Ishikawa (cell line): Measurements from ENCODE around the gene RABGAP1L.

Experiments used
- CEBPB ChIP-seq: IDR thresholded peaks from 2 replicates; pipeline ENCODE4 v1.6.1; 2012
- CREB1 ChIP-seq: IDR thresholded peaks from 2 replicates; pipeline ENCODE4 v1.6.1; 2012; ENCODE audit warnings: low read depth
- EGR1 ChIP-seq: IDR thresholded peaks from 2 replicates; pipeline ENCODE4 v1.6.1; 2012
- EP300 ChIP-seq: IDR thresholded peaks from 2 replicates; pipeline ENCODE4 v1.6.1; 2012; ENCODE audit warnings: borderline replicate concordance
- FOXM1 ChIP-seq: IDR thresholded peaks from 2 replicates; pipeline ENCODE4 v1.6.1; 2012; ENCODE audit warnings: low read depth, borderline replicate concordance
- NFIC ChIP-seq: IDR thresholded peaks from 2 replicates; pipeline ENCODE4 v1.6.1; 2012
- RAD21 ChIP-seq: IDR thresholded peaks from 2 replicates; pipeline ENCODE4 v1.6.1; 2012; ENCODE audit warnings: low read depth
- TAF1 ChIP-seq: IDR thresholded peaks from 2 replicates; pipeline ENCODE4 v1.6.1; 2012; ENCODE audit warnings: low read depth, mild to moderate bottlenecking
- TEAD4 ChIP-seq: IDR thresholded peaks from 2 replicates; pipeline ENCODE4 v1.6.1; 2012
- USF1 ChIP-seq: IDR thresholded peaks from 2 replicates; pipeline ENCODE4 v1.6.1; 2012
- YY1 ChIP-seq: IDR thresholded peaks from 2 replicates; pipeline ENCODE4 v1.6.1; 2012; ENCODE audit warnings: low read depth
- ZBTB7A ChIP-seq: IDR thresholded peaks from 2 replicates; pipeline ENCODE4 v1.6.1; 2012; ENCODE audit warnings: low read depth
- TF ChIP-seq, protein P1 (sequence below): IDR thresholded peaks from 2 replicates; pipeline ENCODE4 v1.6.1; 2012; ENCODE audit warnings: low read depth, mild to moderate bottlenecking
- TF ChIP-seq, protein P2 (sequence below): IDR thresholded peaks from 2 replicates; pipeline ENCODE4 v1.6.1; 2012

- TF ChIP-seq, protein P1, sequence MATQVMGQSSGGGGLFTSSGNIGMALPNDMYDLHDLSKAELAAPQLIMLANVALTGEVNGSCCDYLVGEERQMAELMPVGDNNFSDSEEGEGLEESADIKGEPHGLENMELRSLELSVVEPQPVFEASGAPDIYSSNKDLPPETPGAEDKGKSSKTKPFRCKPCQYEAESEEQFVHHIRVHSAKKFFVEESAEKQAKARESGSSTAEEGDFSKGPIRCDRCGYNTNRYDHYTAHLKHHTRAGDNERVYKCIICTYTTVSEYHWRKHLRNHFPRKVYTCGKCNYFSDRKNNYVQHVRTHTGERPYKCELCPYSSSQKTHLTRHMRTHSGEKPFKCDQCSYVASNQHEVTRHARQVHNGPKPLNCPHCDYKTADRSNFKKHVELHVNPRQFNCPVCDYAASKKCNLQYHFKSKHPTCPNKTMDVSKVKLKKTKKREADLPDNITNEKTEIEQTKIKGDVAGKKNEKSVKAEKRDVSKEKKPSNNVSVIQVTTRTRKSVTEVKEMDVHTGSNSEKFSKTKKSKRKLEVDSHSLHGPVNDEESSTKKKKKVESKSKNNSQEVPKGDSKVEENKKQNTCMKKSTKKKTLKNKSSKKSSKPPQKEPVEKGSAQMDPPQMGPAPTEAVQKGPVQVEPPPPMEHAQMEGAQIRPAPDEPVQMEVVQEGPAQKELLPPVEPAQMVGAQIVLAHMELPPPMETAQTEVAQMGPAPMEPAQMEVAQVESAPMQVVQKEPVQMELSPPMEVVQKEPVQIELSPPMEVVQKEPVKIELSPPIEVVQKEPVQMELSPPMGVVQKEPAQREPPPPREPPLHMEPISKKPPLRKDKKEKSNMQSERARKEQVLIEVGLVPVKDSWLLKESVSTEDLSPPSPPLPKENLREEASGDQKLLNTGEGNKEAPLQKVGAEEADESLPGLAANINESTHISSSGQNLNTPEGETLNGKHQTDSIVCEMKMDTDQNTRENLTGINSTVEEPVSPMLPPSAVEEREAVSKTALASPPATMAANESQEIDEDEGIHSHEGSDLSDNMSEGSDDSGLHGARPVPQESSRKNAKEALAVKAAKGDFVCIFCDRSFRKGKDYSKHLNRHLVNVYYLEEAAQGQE: no peak
- TF ChIP-seq USF1: no peak
- TF ChIP-seq CEBPB: no peak
- no peak for TF ChIP-seq CREB1
- no peak for TF ChIP-seq EP300
- no peak for TF ChIP-seq YY1
- no peak for TF ChIP-seq FOXM1
- TF ChIP-seq, protein P2, sequence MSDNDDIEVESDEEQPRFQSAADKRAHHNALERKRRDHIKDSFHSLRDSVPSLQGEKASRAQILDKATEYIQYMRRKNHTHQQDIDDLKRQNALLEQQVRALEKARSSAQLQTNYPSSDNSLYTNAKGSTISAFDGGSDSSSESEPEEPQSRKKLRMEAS: no peak
- no peak for TF ChIP-seq NFIC
- no peak for TF ChIP-seq TAF1
- TF ChIP-seq EGR1: no peak
- no peak for TF ChIP-seq RAD21
- TF ChIP-seq TEAD4: no peak
- no peak for TF ChIP-seq ZBTB7A
These were observed 786.7 kb downstream of the RABGAP1L start for GRCh38 chr1:174946031-174946430.
